NCI-H2227 (cell line): ENCODE results near the gene ZNF98.

Source experiments
- DNase-seq: peaks from one replicate; lab custom pipeline; 2025; ENCODE audit not compliant: unreplicated experiment; lab: John Stamatoyannopoulos, UW

Gene ZNF98

DNA sequence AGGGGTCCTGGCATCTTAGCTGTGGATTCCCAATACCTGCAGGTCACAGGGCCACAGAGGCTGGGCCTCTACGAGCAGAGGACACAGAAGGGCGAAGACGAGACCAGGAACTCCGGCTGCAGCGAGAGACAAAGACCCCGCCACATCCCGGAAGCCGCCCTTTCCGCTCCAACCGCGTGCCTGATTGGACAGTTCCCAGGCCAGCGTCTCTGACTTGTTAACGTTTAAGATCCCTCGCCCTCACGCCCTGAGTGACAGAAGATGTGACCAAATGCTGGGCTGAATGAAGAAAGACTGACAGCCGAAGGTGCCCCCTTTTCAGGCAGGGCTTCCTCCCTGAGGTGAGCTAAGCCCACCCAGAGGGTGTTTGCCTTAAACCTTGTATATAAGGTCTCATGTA lies at the start of gene ZNF98:
ZNF98 (minus strand) TSS at position 136 of the 400 bp plus-strand sequence; CDS start at position 14, 122 bp downstream.
- DNase-seq, result peak; percentile 69

DNA sequence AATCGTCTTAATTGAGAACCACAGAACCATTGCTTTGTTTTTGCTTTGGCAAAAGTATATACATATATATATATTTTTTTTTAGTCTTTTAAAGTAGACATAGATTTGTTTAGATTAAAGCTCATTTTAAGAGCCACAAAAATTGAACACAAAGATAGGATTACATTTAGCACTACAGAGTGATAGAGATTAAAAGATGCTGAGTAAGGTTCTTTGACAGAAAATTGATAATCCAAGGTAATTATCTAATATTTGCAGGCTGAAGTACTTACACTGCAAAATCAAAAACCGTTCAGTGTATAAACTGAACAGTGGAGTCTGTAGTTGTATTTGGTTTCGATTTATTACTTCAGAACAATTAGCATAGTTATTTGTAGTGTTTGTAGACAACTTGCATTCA lies 24.5 kb upstream of the ZNF98 start:
- no peak for DNase-seq

DNA sequence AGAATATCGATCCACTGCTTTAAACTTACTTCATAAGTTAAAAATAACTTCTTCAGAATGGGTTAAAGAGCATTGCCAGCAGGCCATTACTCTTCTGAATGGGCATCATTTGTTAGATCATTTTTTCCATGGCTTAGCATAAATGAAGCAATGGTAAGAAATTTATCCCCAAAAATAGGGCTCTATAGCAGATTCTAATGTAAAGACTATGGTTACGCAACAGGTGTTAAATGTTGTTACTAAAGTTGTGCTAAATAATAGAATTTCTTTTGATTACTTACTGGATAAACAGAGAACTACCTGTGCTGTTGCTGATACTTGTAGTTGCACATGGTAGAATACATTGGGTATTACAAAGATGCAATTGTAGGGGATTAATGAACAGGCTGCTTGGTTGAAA lies 15.9 kb upstream of the ZNF98 start:
- DNase-seq, result no peak

DNA sequence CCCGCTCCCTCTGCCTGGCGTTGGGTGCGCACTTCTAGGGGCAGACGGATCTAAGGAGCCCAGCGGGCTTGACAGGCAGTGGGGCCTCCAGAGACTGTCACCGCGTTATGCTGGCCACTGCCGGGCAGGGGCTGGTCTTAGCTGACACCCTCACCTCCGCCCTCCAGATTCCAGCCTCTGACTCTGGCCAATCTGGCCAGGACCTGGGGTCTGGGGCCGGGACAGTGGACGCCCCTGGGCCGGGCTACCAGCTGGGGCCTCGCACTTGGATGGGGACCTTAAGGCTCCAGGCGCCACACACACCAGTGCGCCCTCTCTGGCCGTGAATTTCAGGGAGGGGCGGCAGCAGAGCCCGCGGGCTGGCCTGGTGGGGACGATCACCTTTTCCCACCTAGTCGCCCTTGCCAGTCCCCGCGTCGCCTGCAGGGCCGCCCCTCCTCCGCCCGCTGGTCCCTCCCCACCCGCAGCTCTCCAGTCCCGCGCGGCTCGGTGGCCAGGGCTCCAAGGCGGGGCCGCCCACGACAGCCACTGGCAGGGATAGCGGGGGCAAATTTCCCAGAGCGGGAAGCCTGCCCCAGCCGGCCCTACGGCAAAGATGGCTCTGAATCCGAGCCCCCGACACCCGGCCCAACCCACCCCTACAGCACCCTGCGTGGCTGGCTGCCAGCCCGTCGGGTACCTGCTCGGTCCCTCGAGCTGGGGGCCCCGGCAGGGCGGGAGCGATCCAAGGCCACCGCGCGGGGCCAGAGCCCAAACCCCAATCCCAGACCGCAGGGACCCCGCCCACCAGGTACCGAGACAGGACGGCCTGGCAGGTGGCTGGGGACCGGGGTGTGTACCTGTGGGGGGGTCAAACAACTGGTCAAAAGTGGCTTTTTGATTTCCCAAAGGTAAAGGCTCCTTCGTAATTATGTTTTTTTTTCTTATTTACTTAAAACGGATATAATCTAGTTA lies 6.1 kb upstream of the ZNF98 start:
- no peak for DNase-seq

DNA sequence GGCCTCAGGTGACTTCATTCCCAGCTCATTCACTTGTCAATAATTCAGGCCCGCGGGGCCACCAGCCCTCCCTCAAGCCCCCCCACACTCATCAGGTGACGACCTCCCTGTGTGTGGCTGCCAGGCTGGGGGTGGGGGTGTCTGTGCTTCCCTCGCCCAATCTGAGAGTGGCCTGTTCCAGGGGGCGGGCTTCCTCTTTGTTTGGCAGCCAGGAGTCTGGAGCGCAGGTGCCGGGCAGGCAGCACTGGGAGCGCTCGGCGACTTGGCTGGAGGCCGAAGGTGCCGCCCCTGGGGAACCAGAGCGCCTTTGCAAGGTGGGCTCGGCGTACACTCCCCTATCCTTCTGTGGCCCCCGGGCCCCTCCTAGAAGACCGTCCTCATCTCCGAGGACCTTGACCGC lies 5.4 kb upstream of the ZNF98 start:
- DNase-seq, result no peak

DNA sequence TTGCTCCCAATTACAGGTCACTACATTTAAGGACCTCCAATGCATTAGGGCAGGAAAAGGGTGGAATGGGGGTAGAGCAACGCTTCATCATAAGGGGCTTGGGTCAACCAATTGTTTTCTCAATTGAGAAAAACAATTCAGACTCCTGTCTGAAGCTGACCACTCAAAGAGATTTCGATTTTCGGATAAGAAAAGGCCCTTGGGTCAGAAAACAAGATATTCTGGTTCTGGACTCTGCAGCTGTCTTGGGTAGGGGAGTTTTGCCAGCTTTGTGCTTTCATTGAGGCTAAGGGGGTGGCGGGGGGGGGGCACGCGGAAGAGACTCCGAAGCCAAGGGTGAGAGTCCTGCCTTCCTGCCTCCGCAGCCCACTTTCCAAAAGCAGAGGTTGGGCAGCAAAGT lies 4.8 kb upstream of the ZNF98 start:
- DNase-seq, result no peak

DNA sequence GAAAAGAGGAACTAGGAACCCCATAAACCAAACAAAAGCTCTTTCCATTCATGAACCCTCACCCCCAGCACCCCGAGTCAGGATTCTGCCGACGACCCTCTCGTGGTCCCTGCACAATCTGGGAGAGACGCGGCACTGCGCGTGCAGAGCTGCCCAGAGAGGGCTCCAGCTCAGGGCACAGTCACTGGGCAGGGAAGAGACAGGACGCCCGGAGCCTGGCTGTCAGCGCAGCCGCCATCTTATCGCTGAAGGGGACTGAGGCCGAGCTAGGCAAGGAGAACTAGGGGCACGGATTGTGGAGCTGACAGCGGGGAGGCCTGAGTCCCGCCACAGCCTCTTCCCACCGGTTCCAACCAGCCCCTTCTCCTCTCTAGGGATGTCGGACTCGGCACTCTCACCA lies 349 bp downstream of the ZNF98 start:
- DNase-seq, result no peak

DNA sequence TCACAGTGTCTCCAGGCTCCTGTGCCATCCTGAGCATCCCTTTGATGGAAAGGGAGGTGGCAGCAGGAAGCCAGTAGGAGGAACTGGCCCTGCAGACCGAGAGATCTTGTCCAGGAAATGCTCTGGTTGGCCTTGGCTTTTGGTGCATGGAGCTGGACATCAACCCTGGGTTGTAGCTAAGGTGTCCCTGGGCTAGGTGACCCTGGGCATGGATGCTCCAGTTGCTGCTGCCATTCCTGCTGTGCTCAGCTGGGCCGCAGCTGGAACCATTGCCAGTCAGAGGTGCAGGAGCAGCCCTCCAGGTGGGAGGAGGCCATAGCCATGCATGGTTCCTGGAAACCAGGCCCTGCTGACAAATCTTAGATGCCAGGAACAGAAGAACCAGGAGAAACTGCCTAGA lies 67.5 kb downstream of the ZNF98 start:
- no peak for DNase-seq
